GM19193 (cell line): Measurements from ENCODE around the gene ZBTB8OS.

Source experiments
- POLR2A ChIP-seq: IDR thresholded peaks from 4 replicates; pipeline ENCODE4 v1.6.1; 2011; ENCODE audit not compliant: insufficient read depth, insufficient read length; ENCODE audit errors: extremely low read depth

ZBTB8OS gene

GRCh38 chr1:32652244-32652962 is 2.1 kb upstream of the ZBTB8OS start:
- TF ChIP-seq POLR2A, result no peak

- TF ChIP-seq POLR2A, result no peak
Measured at GRCh38 chr1:32651461-32652073, 1.2 kb upstream of the ZBTB8OS start.

- peak; percentile 76 for TF ChIP-seq POLR2A
Measured at GRCh38 chr1:32650752-32651460, 556 bp upstream of the ZBTB8OS start, which contains the start of gene RBBP4. Gene RBBP4 (plus strand): TSS chr1:32651208. CDS start chr1:32651307, 99 bp downstream.

DNA sequence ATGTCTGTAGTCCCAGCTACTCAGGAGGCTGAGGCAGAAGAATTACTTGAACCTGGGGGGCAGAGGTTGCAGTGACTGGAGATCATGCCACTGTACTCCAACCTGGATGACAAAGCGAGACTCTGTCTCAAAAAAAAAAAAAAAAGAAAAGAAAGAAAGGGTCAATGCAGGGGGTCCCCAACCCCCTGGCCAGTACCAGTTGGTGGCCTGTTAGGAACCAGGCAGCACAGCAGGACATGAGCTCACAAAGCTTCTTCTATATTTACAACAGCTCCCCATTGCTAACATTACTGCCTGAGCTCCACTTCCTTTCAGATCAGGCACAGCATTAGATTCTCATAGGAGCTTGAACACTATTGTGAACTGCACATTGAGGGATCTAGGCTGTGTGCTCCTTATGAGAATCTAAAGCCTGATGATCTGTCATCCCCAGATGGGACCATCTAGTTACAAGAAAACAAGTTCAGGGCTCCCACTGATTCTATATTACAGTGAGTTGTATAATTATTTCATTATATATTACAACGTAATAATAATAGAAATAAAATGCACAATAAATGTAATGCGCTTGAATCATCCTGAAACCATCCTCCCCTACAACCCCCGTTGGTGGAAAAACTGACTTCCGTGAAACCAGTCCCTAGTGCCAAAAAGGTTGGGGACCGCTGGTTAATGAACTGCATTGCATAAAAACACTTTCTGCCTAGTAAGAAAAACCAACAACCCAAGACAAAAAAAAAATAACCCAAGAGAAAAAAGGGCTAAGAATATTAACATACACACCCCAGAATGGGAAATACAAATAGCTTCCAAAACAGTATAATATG is 2.8 kb downstream of the ZBTB8OS start:
- TF ChIP-seq POLR2A, result no peak

DNA sequence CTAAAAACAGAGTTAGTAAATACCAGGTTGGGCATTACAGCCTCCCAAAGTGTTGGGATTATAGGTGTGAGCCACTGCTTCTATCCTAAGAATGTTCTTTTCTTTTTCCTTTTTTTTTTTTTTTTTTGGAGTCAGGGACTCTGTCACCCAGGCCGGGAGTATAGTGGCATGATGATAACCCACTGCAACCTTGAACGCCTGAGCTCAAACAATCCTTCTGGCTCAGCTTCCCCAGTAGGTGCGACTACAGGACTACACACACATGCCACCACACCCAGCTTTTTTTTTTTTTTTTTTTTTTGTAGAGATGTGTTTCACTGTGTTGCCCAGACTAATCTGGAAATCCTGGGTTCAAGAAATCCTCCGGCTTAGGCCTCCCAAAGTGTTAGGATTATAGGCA is 5.9 kb downstream of the ZBTB8OS start:
- TF ChIP-seq POLR2A, result no peak

- no peak for TF ChIP-seq POLR2A
Measured at GRCh38 chr1:32639489-32640075, 10.8 kb downstream of the ZBTB8OS start.

DNA sequence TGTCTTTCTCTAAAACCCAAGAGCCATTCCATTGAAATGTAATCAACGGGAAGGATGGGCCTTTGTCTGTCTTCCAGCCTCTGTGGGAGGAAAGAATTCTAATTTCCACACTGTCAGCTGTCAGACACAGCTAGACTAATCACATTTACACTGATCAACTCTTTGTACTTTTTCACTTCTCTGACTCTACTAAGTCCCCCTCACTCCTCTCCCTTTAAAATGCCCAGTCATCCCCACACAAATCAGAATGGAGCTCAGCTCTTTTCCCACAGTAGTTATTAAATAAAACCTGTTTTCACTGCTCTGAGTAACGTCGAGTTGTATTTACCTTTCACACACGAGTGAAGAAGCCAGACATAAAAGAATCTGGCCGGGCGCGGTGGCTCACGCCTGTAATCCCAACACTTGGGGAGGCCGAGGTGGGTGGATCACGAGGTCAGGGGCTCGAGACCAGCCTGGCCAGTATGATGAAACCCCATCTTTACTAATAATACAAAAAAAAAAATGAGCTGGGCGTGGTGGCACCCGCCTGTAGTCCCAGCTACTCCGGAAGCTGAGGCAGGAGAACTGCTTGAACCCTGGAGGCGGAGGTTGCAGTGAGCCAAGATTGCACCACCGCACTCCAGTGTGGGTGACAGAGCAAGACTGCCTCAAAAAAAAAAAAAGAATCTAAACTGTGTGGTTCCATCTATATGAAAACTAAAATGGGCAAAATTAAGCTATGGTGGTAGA is 13.3 kb downstream of the ZBTB8OS start:
- TF ChIP-seq POLR2A, result no peak

DNA sequence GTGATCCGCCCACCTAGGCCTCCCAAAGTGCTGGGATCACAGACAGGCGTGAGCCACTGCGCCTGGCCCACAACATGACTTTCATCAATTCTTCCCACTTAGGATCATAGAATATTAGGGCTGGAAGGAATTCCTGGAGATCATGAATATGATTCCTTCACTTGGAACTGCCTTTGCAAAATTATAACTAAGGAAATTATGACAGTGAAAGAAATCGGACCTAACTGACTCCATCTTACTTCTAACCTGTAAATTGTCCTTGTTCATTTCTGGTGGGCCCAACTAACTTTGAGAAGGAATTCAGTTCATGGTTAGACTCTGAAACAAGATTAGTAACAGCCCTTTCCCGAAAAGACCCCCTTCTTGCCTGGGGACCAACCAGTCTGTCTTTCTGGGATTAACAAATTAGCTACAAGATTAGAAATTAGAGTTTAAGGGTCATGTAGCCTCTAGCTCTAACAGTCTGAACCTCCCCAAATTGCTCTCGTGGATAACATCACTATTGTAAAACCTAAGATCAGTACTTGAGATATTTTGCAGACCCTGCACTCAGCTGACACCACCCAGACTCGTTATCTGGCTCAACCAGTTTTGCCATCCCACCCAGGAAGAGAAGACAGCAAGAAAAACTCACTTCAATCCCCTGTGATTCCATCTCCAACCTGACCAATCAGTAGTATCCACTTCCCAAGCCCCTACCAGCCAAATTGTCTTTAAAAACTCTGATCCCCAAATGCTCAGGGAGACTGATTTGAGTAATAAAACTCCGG is 14.7 kb downstream of the ZBTB8OS start:
- no peak for TF ChIP-seq POLR2A

DNA sequence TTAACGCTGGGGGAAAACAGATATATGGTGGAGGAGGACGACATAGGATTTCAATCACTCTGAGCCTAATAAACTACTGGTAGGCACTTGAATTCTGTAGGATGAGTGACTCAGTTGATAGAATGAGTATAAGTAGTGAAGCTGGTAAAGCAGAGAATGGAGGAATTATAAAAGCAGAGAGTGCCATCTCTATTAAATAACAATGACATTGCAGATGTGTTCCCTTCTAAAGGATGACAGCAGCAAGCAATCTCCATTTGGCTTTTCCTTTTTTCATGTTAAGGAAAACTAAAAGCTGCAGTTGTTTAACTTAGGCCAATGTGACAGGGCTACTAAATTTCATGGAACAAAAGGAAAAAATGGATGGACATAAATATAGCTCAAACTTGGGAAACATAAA is 17.5 kb downstream of the ZBTB8OS start:
- no peak for TF ChIP-seq POLR2A

DNA sequence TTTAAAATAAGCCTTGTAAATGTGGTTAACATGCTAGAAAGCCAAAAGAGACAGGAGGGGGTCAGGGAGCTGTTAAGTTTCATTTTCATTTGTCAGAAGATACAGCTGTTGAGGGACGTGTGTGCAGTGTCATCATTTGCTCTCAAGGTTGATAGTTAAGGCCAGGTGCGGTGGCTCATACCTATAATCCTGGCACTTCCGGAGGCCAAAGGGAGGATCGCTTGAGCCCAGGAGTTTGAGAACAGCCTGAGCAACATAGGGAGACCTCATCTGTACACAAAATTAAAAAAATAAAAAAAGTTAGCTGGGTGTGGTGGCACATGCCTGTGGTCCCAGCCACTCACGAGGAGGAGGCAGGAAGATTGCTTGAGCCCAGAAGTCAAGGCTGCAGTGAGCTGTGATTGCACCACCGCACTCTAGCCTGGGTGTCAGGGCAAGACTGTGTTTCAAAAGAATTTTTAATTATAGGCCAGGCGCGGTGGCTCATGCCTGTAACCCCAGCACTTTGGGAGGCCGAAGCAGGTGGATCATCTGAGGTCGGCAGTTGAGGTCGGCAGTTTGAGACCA is 22.7 kb downstream of the ZBTB8OS start:
- TF ChIP-seq POLR2A, result no peak

- TF ChIP-seq POLR2A, result no peak
Measured at GRCh38 chr1:32626176-32626575, 24.2 kb downstream of the ZBTB8OS start.

GRCh38 chr1:32623775-32624174 is 26.6 kb downstream of the ZBTB8OS start:
- TF ChIP-seq POLR2A, result no peak

GRCh38 chr1:32622806-32623681 is 27.3 kb downstream of the ZBTB8OS start:
- TF ChIP-seq POLR2A, result no peak

GRCh38 chr1:32622205-32622604 is 28.1 kb downstream of the ZBTB8OS start:
- no peak for TF ChIP-seq POLR2A
